ENCODE data around the gene RASSF1. TPM values are rescaled to one million over a fixed set of nuclear protein-coding genes. Genes with fewer than 3 reads are reported as not detected.

The RASSF1 gene
- total RNA-seq, 2 donors from 2014 or later = 9.4 to 17.2 TPM

DNA sequence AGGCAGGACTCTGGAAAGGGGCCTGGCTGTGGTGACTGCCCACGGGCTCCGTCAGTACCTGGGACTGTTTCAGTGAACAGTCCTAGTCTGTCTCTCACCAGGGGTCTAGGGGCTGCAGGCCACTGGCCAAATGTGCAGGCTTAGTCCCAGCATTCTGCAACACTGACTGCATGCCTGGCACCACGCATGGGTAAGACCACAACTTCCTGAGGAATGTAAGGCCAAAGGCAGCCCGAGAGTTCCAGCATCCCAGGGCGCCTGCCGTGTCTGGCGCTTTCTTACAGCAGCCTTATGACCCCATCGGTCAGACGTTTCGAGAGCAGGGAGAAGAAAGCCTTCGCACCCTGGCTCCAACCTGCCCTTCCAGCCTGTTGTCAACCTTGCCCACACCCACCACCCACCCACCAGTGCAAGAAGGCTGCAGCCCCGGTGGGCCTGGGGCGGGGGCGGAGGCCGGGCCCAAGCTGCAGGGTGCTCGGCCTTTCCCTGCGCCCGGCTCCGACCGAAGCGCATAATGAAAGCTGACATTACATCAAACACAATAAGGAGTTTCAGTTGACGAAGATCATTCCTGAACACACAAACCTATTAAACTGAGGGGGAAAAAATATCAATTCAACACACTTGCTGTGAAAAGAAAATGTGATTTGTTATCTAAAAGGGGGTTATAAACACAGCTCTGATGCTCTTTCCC, 48.2 kb upstream of the RASSF1 start:
- WGBS, 2 experiments (ENCODE audit: insufficient coverage in 1 of 2, insufficient read length in 1 of 2) = 79 to 88% methylated on average over 6 to 22 of the region's 22 CpGs
- H3K9me3 Mint-ChIP-seq = no peaks in the 10 kb centered on the region
- H3K27me3 Mint-ChIP-seq (ENCODE audit: insufficient read depth) = no peaks in the 10 kb centered on the region
- peaks cover 7% of the 10 kb centered on the region for H3K4me1 ChIP-seq (ENCODE audit: control insufficient read depth, insufficient read depth, low read length)
- no peaks in the 10 kb centered on the region for H3K36me3 Mint-ChIP-seq (ENCODE audit: low read depth)
- H3K27ac ChIP-seq (ENCODE audit: low read depth, low read length) = peak overlapping the region; percentile 66
- H3K4me1 Mint-ChIP-seq = peaks cover 6% of the 10 kb centered on the region
- H3K27ac Mint-ChIP-seq = no peak overlapping the region
- no peak overlapping the region for H3K4me3 Mint-ChIP-seq
- no peaks in the 10 kb centered on the region for H3K27me3 ChIP-seq (ENCODE audit: control insufficient read depth, insufficient read depth, low read length, poor library complexity, severe bottlenecking)
- TF ChIP-seq, protein P1, sequence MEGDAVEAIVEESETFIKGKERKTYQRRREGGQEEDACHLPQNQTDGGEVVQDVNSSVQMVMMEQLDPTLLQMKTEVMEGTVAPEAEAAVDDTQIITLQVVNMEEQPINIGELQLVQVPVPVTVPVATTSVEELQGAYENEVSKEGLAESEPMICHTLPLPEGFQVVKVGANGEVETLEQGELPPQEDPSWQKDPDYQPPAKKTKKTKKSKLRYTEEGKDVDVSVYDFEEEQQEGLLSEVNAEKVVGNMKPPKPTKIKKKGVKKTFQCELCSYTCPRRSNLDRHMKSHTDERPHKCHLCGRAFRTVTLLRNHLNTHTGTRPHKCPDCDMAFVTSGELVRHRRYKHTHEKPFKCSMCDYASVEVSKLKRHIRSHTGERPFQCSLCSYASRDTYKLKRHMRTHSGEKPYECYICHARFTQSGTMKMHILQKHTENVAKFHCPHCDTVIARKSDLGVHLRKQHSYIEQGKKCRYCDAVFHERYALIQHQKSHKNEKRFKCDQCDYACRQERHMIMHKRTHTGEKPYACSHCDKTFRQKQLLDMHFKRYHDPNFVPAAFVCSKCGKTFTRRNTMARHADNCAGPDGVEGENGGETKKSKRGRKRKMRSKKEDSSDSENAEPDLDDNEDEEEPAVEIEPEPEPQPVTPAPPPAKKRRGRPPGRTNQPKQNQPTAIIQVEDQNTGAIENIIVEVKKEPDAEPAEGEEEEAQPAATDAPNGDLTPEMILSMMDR (conservative IDR thresholded peaks at IDR 0.05) = peak; percentile 24
- no peaks in the 10 kb centered on the region for H3K36me3 ChIP-seq (ENCODE audit: control insufficient read depth, insufficient read depth, low read length)
- H3K9me3 ChIP-seq (ENCODE audit: control insufficient read depth, low read length) = no peaks in the 10 kb centered on the region
- no peak for DNase-seq
- no peak overlapping the region for H3K4me3 ChIP-seq (ENCODE audit: low read length)
- no peak overlapping the region for H3K9ac ChIP-seq (ENCODE audit: extremely low read depth, low read length, poor library complexity, severe bottlenecking)

DNA sequence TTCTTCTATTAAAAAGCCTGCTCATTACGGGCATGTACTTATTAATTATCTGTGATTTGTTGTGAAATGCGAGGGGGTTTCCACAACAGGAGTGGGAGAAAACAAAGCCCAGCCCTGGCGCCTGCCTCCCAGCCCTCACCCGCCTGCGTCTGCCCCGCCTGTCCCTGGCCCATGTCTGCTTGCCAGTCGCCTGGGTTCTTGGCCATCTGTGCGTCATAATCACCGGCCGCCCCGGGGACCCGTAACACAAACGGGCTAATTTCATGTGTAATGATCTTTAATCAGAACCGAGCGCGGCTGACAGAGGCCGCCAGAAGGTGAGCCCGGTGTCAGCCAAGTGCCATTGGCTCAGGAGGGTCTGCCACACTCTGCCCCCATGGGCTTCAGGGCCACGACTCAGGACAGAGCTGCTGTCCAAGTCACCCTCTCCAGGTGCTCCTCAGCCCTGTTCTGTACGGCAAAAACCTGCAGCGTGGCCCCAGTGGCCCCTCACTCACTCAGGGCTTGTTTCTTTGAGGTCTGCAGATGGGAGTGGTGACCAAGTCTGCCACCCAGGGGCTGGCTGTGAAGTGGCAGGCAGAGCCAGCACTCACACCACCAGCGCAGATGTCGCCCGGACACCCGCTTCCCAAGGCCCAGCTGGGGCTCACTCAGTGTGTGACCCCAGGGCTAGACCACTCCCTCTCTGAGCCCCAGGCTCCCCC, 47.5 kb upstream of the RASSF1 start:
- Histone ChIP-seq H3K9me3 (ENCODE audit: control insufficient read depth, low read length) (no peaks in the 10 kb centered on the region), H3K9ac (ENCODE audit: extremely low read depth, low read length, poor library complexity, severe bottlenecking) (no peak overlapping the region), H3K36me3 (ENCODE audit: control insufficient read depth, insufficient read depth, low read length) (no peaks in the 10 kb centered on the region), H3K4me1 (ENCODE audit: control insufficient read depth, insufficient read depth, low read length) (peaks cover 7% of the 10 kb centered on the region), H3K27me3 (ENCODE audit: control insufficient read depth, insufficient read depth, low read length, poor library complexity, severe bottlenecking) (no peaks in the 10 kb centered on the region), H3K27ac (ENCODE audit: low read depth, low read length) (peak overlapping the region; percentile 66), H3K4me3 (ENCODE audit: low read length) (no peak overlapping the region)
- Mint-ChIP-seq H3K27me3 (ENCODE audit: insufficient read depth) (no peaks in the 10 kb centered on the region), H3K9me3 (no peaks in the 10 kb centered on the region), H3K4me1 (peaks cover 6% of the 10 kb centered on the region), H3K27ac (no peak overlapping the region), H3K4me3 (no peak overlapping the region), H3K36me3 (ENCODE audit: low read depth) (no peaks in the 10 kb centered on the region)
- peak; percentile 83 for DNase-seq
- WGBS, 2 experiments (ENCODE audit: insufficient coverage in 1 of 2, insufficient read length in 1 of 2) = 83 to 91% methylated on average over 16 to 25 of the region's 25 CpGs
- TF ChIP-seq, protein P1 (conservative IDR thresholded peaks at IDR 0.05) = peak; percentile 75

DNA sequence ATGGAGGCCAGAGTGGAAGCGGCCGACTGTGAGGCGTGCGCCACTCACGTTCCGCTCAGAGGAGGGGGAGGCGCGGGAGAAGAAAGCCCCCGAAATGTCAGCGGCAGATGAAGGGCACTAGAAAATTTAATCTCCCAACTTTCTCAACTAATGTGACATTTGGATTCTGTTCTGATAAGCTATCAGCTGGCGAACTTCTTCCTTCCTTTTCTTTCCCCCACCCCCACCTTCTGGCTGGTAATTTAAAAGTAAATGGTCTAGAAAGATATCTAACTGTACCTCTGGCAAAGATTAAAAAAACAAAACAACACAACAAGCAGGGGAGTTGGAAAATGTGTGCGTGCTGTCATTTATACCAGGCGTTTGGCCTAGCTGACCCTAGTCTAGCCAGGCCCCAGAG, 45.1 kb upstream of the RASSF1 start:
- Mint-ChIP-seq H3K27ac (no peak overlapping the region), H3K27me3 (ENCODE audit: insufficient read depth) (no peaks in the 10 kb centered on the region), H3K4me3 (no peak overlapping the region), H3K9me3 (no peaks in the 10 kb centered on the region), H3K36me3 (ENCODE audit: low read depth) (no peaks in the 10 kb centered on the region), H3K4me1 (peaks cover 7% of the 10 kb centered on the region)
- Histone ChIP-seq H3K4me1 (ENCODE audit: control insufficient read depth, insufficient read depth, low read length) (peaks cover 7% of the 10 kb centered on the region), H3K27me3 (ENCODE audit: control insufficient read depth, insufficient read depth, low read length, poor library complexity, severe bottlenecking) (no peaks in the 10 kb centered on the region), H3K9ac (ENCODE audit: extremely low read depth, low read length, poor library complexity, severe bottlenecking) (no peak overlapping the region), H3K36me3 (ENCODE audit: control insufficient read depth, insufficient read depth, low read length) (no peaks in the 10 kb centered on the region), H3K4me3 (ENCODE audit: low read length) (no peak overlapping the region), H3K27ac (ENCODE audit: low read depth, low read length) (no peak overlapping the region), H3K9me3 (ENCODE audit: control insufficient read depth, low read length) (no peaks in the 10 kb centered on the region)
- DNase-seq = no peak
- TF ChIP-seq, protein P1 (conservative IDR thresholded peaks at IDR 0.05) = no peak
- WGBS, 2 experiments (ENCODE audit: insufficient coverage in 1 of 2, insufficient read length in 1 of 2) = 86 to 92% methylated on average over 4 to 13 of the region's 13 CpGs

All from endodermal cell (in vitro differentiated cells).